ENCODE results near the gene MARVELD2.
"Not testable (repeated sequence)": the region's sequence is repeated elsewhere in the genome, so short reads cannot be mapped to it uniquely, and the experiment has no call there.

The MARVELD2 gene

GRCh38 chr5:69450116-69450515 is 35.2 kb downstream of the MARVELD2 start:
- no peak for DNase-seq

- not testable (repeated sequence) for DNase-seq
Observed at GRCh38 chr5:69450527-69450926, 35.6 kb downstream of the MARVELD2 start.

GRCh38 chr5:69451941-69452647 is 37.2 kb downstream of the MARVELD2 start:
- peak; percentile 38 for DNase-seq

- DNase-seq: not testable (repeated sequence)
Observed at GRCh38 chr5:69453487-69453886, 38.6 kb downstream of the MARVELD2 start.

- no peak for DNase-seq
Observed at GRCh38 chr5:69454460-69455249, 39.7 kb downstream of the MARVELD2 start.

- DNase-seq: not testable (repeated sequence)
Observed at GRCh38 chr5:69455428-69455988, 40.6 kb downstream of the MARVELD2 start.

GRCh38 chr5:69462170-69462569 is 47.3 kb downstream of the MARVELD2 start:
- DNase-seq: no peak

- DNase-seq: not testable (repeated sequence)
Observed at GRCh38 chr5:69466375-69466774, 51.5 kb downstream of the MARVELD2 start.

- no peak for DNase-seq
Observed at GRCh38 chr5:69467442-69468225, 52.7 kb downstream of the MARVELD2 start.

- no peak for DNase-seq
Observed at GRCh38 chr5:69468631-69469030, 53.7 kb downstream of the MARVELD2 start.

- DNase-seq: not testable (repeated sequence)
Observed at GRCh38 chr5:69471516-69471915, 56.6 kb downstream of the MARVELD2 start.

GRCh38 chr5:69472535-69473143 is 57.7 kb downstream of the MARVELD2 start:
- DNase-seq: not testable (repeated sequence)

- no peak for DNase-seq
Observed at GRCh38 chr5:69477170-69477569, 62.3 kb downstream of the MARVELD2 start.

GRCh38 chr5:69478296-69478695 is 63.4 kb downstream of the MARVELD2 start:
- DNase-seq: not testable (repeated sequence)

GRCh38 chr5:69484891-69485290 is 70.0 kb downstream of the MARVELD2 start:
- DNase-seq: no peak

GRCh38 chr5:69485471-69485870 is 70.6 kb downstream of the MARVELD2 start:
- DNase-seq: peak; percentile 52

- DNase-seq: no peak
Observed at GRCh38 chr5:69489246-69489645, 74.3 kb downstream of the MARVELD2 start.

- no peak for DNase-seq
Observed at GRCh38 chr5:69491027-69491426, 76.1 kb downstream of the MARVELD2 start.

- no peak for DNase-seq
Observed at GRCh38 chr5:69491838-69492390, 77.0 kb downstream of the MARVELD2 start.

- DNase-seq: peak; percentile 74
Observed at GRCh38 chr5:69492391-69492922, 77.5 kb downstream of the MARVELD2 start, which contains the start of gene OCLN. TSS of gene OCLN (plus strand) at chr5:69492790. CDS start at chr5:69504245, 11,455 bp downstream.

- DNase-seq: no peak
Observed at GRCh38 chr5:69492923-69493395, 78.0 kb downstream of the MARVELD2 start.
